HCT116 (cell line): ENCODE data around the gene CMTM6. TPM values are rescaled to one million over a fixed set of nuclear protein-coding genes. Genes with fewer than 3 reads are reported as not detected.

Source experiments
- ATAC-seq: fragments of 200-7000 bp; cut with Tn5 transposase; 2 replicates; pipeline ENCODE4 v1.9.1; 2020; ENCODE audit warnings: mild to moderate bottlenecking, moderate library complexity
- BruUV-seq: library from RNA; stranded (reverse); fragments of 400-500 nt; replicated peaks from 2 replicates; lab custom pipeline; 2021; lab: Mats Ljungman, UMichigan
- CTCF ChIA-PET: fragments of 300-600 bp; sonication (Branson Sonifier 250); formaldehyde crosslinking; loops from one replicate; lab custom pipeline; 2021; ENCODE audit warnings: antibody characterized with exemption; lab: Charles Lee
- POLR2A ChIA-PET: fragments of 300-600, 350-600 bp; sonication (Branson Sonifier 250); formaldehyde crosslinking; loops from one replicate; lab custom pipeline; 2021; ENCODE audit warnings: antibody characterized with exemption; lab: Charles Lee
- RAD21 ChIA-PET, 2 experiments: fragments of 300-600 bp; sonication (Branson Sonifier 250); formaldehyde crosslinking; loops; one replicate each; lab custom pipeline; 2023; ENCODE audit warnings: low total read pairs in 2 of 2; ENCODE audit not compliant: uncharacterized antibody in 2 of 2, unreplicated experiment in 2 of 2, low non-redundant PET in 1 of 2; lab: Charles Lee
- DNase-seq: peaks from one replicate; pipeline ENCODE4 v3.0.0-alpha.2; 2010; ENCODE audit warnings: low read depth, low spot score
- H2AFZ ChIP-seq: fragments of 200-600 bp; shearing (Covaris generic), sonication (generic); 2 replicates; pipeline ENCODE4 v1.6.1; 2017; ENCODE audit warnings: low read depth, mixed run types, mixed read lengths, antibody characterized with exemption, low read length; ENCODE audit not compliant: poor library complexity, severe bottlenecking
- H3K27ac ChIP-seq: 2 replicates; pipeline ENCODE4 v1.5.1; 2012; ENCODE audit warnings: low read depth, low read length
- H3K27me3 ChIP-seq: fragments of 200-600 bp; sonication (generic); 2 replicates; pipeline ENCODE4 v1.6.1; 2016; ENCODE audit warnings: mixed run types, low read length, mixed read lengths; ENCODE audit not compliant: insufficient read depth
- H3K36me3 ChIP-seq, 2 experiments: fragments of 200-500 bp in 1 of 2; fragments of 200-600 bp in 1 of 2; sonication (Bioruptor generic) in 1 of 2; sonication (generic) in 1 of 2; 2 replicates each; pipeline versions ENCODE4 v1.5.1 to v1.6.1; 2014 to 2016; ENCODE audit warnings: low read length in 2 of 2, inconsistent platforms in 1 of 2, mixed read lengths in 1 of 2, mixed run types in 1 of 2; ENCODE audit not compliant: insufficient read depth in 2 of 2, control insufficient read depth in 1 of 2
- H3K4me1 ChIP-seq, 2 experiments: fragments of 200-600 bp in 1 of 2; sonication (generic) in 1 of 2; 2 replicates each; pipeline versions ENCODE4 v1.5.1 to v1.6.1; 2012 to 2017; ENCODE audit warnings: low read length in 2 of 2, inconsistent platforms in 1 of 2, mild to moderate bottlenecking in 1 of 2, mixed read lengths in 1 of 2, mixed run types in 1 of 2, moderate library complexity in 1 of 2; ENCODE audit not compliant: insufficient read depth in 2 of 2, control insufficient read depth in 1 of 2
- H3K4me2 ChIP-seq: fragments of 200-600 bp; sonication (generic); 2 replicates; pipeline ENCODE4 v1.6.1; 2017; ENCODE audit warnings: mixed run types, low read length, mixed read lengths
- H3K4me3 ChIP-seq, 2 experiments: fragments of 200-600 bp in 1 of 2; sonication (generic) in 1 of 2; replicated peaks in 1 of 2; 2 replicates each; pipeline ENCODE4 v1.5.1; 2011 to 2016; ENCODE audit warnings: low read length in 2 of 2, control low read depth in 1 of 2, low read depth in 1 of 2, mild to moderate bottlenecking in 1 of 2, mixed read lengths in 1 of 2, mixed run types in 1 of 2
- H3K79me2 ChIP-seq: fragments of 200-600 bp; sonication (generic); 2 replicates; pipeline ENCODE4 v1.6.1; 2017; ENCODE audit warnings: mild to moderate bottlenecking, mixed run types, low read length, moderate library complexity, mixed read lengths; ENCODE audit not compliant: insufficient read depth
- H3K9ac ChIP-seq: fragments of 200-600 bp; sonication (generic); 2 replicates; pipeline ENCODE4 v1.6.1; 2016; ENCODE audit warnings: low read length, mixed read lengths
- H3K9me2 ChIP-seq: fragments of 200-600 bp; sonication (generic), shearing (Covaris generic); 2 replicates; pipeline ENCODE4 v1.6.1; 2017; ENCODE audit warnings: mixed run types, mild to moderate bottlenecking, moderate library complexity; ENCODE audit not compliant: insufficient read depth
- H3K9me3 ChIP-seq, 2 experiments: fragments of 200-500 bp in 1 of 2; fragments of 200-600 bp in 1 of 2; sonication (Bioruptor generic) in 1 of 2; sonication (generic) in 1 of 2; 2 replicates each; pipeline ENCODE4 v1.6.1; 2014 to 2017; ENCODE audit warnings: low read length in 2 of 2, mixed read lengths in 2 of 2, inconsistent platforms in 1 of 2, low read depth in 1 of 2, mild to moderate bottlenecking in 1 of 2, mixed run types in 1 of 2, moderate library complexity in 1 of 2; ENCODE audit not compliant: control insufficient read depth in 1 of 2, insufficient read depth in 1 of 2
- H4K20me1 ChIP-seq: fragments of 200-600 bp; sonication (generic), shearing (Covaris generic); 2 replicates; pipeline ENCODE4 v1.6.1; 2017; ENCODE audit warnings: mixed run types, mild to moderate bottlenecking, moderate library complexity; ENCODE audit not compliant: insufficient read depth
- CBX3 ChIP-seq: IDR thresholded peaks from 2 replicates; pipeline ENCODE4 v1.6.1; 2012; ENCODE audit warnings: low read depth
- EZH2 ChIP-seq: fragments of 200-600 bp; sonication (generic); IDR thresholded peaks from 2 replicates; pipeline ENCODE4 v1.6.1; 2017; ENCODE audit warnings: antibody characterized with exemption, mixed run types
- FOSL1 ChIP-seq: IDR thresholded peaks from 2 replicates; pipeline ENCODE4 v1.6.1; 2012; ENCODE audit warnings: low read depth
- JUND ChIP-seq: IDR thresholded peaks from 2 replicates; pipeline ENCODE4 v1.6.1; 2012
- POLR2AphosphoS5 ChIP-seq: IDR thresholded peaks from 2 replicates; pipeline ENCODE4 v1.6.1; 2011; ENCODE audit warnings: mild to moderate bottlenecking, low read depth, low read length, moderate library complexity
- SIN3A ChIP-seq: IDR thresholded peaks from 2 replicates; pipeline ENCODE4 v1.6.1; 2012; ENCODE audit warnings: low read depth
- SP1 ChIP-seq: IDR thresholded peaks from 2 replicates; pipeline ENCODE4 v1.6.1; 2012; ENCODE audit warnings: low read depth
- SRF ChIP-seq: IDR thresholded peaks from 2 replicates; pipeline ENCODE4 v1.6.1; 2012; ENCODE audit warnings: low read depth
- TCF7L2 ChIP-seq: IDR thresholded peaks from 2 replicates; pipeline ENCODE4 v1.7.0; 2011; ENCODE audit warnings: borderline replicate concordance, inconsistent platforms; ENCODE audit not compliant: insufficient read depth, insufficient read length; ENCODE audit errors: extremely low read depth
- YY1 ChIP-seq: IDR thresholded peaks from 2 replicates; pipeline ENCODE4 v1.6.1; 2011; ENCODE audit warnings: low read length, low read depth, moderate library complexity, mild to moderate bottlenecking; ENCODE audit not compliant: insufficient replicate concordance; ENCODE audit errors: extremely low read depth
- ZNF274 ChIP-seq: fragments of 200-500 bp; sonication (Bioruptor generic); IDR thresholded peaks from 2 replicates; pipeline ENCODE4 v1.6.1; 2014; ENCODE audit warnings: mild to moderate bottlenecking, low read depth, low read length, inconsistent platforms
- intact Hi-C: fragments of 100-400 bp; cut with micrococcal nuclease; formaldehyde crosslinking; loops from 2 replicates; pipeline ENCODE4 v1.10.0; 2022
- total RNA-seq: library from RNA; stranded (reverse); gene quantifications from one replicate; pipeline ENCODE4 v1.2.1, GENCODE V29; 2021; ENCODE audit not compliant: unreplicated experiment
- TF ChIP-seq, protein P1 (sequence below): IDR thresholded peaks from 2 replicates; pipeline ENCODE4 v1.6.1; 2012

Gene CMTM6
- total RNA-seq, 1 experiment from 2014 or later, result 41.1 TPM

DNA sequence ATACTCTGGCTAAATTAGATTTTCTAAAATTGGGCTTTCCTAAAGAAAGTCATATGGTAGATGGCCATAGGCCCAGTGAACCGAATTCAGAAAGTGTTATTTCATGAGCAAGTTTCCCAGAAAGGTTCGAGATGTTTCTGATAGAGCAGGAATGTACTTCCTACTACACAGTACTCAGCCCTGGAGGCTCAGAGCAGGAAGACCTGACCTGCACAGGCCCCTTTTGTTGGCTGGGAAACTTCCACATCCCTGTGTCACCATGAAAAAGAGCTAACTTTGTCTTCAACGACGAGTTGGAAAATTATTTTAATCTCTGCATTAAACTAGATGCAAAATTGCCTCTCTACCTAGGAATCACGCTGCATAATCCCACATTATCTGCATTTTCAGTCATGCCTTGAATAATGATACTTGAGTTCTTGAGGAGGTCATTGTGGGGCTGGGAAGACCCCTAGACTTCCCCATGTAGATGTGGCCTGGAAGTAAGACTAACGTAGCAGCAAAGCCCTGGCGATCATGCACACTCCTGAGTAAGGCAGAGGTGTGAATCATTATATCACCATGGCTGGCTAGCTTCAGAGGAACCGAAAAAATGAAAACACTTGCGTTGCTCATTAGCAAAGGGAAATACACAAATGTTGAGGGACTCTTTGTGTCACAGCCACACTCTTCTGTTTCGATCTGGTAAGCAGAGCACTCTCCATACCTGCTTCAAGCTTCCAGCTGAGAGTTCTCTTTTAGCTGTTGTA is 63.9 kb downstream of the CMTM6 start:
- no TSS peak for BruUV-seq
- H3K4me2 ChIP-seq, result no peak overlapping the region
- H3K9ac ChIP-seq, result no peak overlapping the region
- H3K9me2 ChIP-seq, result no peaks in the 10 kb centered on the region
- H3K36me3 ChIP-seq, result no peaks in the 10 kb centered on the region; a peak in 2 of 4 replicates
- POLR2A ChIA-PET, result no interaction called here
- H3K27ac ChIP-seq, result no peak overlapping the region
- H2AFZ ChIP-seq, result no peak overlapping the region
- H4K20me1 ChIP-seq, result no peaks in the 10 kb centered on the region; the same call in 1 of the 2 replicates
- RAD21 ChIA-PET, result no interaction called here
- ATAC-seq, result no peak
- CTCF ChIA-PET, result no interaction called here
- DNase-seq, result no peak
- no peaks in the 10 kb centered on the region for H3K27me3 ChIP-seq
- no peaks in the 10 kb centered on the region for H3K9me3 ChIP-seq
- H3K79me2 ChIP-seq, result peaks cover 91% of the 10 kb centered on the region
- intact Hi-C loops, result no loop called here
- H3K4me3 ChIP-seq, result no peak overlapping the region
- TF ChIP-seq CBX3 (no peak), SIN3A (no peak), TCF7L2 (no peak), SRF (no peak), POLR2AphosphoS5 (no peak), JUND (no peak), YY1 (no peak), SP1 (no peak), FOSL1 (no peak), EZH2 (no peak)
- TF ChIP-seq, protein P1, sequence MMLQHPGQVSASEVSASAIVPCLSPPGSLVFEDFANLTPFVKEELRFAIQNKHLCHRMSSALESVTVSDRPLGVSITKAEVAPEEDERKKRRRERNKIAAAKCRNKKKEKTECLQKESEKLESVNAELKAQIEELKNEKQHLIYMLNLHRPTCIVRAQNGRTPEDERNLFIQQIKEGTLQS, result no peak
- peaks cover 0 to 61% of the 10 kb centered on the region in 2 experiments; a peak in 2 of 4 replicates for H3K4me1 ChIP-seq

DNA sequence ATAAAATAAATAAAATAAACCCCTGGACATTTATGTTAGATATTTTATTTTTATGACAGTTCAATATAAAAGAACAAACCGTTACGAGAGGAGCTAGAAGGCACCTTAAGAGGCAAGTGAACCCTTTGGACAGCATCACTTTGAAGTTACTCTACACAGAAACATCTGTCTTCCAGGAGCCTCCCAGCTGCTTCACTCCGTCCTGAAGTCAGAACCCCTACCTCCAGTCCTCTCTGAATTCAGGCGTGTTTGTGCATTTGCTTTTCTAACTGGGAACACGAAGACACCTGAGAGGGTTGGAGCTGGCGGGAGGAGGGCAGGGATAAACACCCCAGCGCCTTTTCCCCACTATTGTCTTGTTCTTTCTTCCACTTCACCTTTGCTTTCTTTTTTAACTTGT is 64.8 kb downstream of the CMTM6 start:
- Histone ChIP-seq H3K4me3 (no peak overlapping the region), H3K9me2 (no peaks in the 10 kb centered on the region), H3K4me1 (peaks cover 0 to 61% of the 10 kb centered on the region in 2 experiments; a peak in 2 of 4 replicates), H3K36me3 (no peaks in the 10 kb centered on the region; a peak in 2 of 4 replicates), H4K20me1 (no peaks in the 10 kb centered on the region), H3K79me2 (peaks cover 94% of the 10 kb centered on the region), H2AFZ (no peak overlapping the region), H3K9me3 (no peaks in the 10 kb centered on the region), H3K27me3 (no peaks in the 10 kb centered on the region), H3K9ac (no peak overlapping the region), H3K4me2 (no peak overlapping the region), H3K27ac (no peak overlapping the region)
- no TSS peak for BruUV-seq
- intact Hi-C loops, result no loop called here
- POLR2A ChIA-PET, result no interaction called here
- DNase-seq (no peak), ATAC-seq (no peak)
- TF ChIP-seq ZNF274 (no peak), FOSL1 (no peak), JUND (no peak)
- CTCF ChIA-PET, result no interaction called here
- RAD21 ChIA-PET, result no interaction called here
